ENCODE results near the gene CLCA2.

CLCA2 gene

DNA sequence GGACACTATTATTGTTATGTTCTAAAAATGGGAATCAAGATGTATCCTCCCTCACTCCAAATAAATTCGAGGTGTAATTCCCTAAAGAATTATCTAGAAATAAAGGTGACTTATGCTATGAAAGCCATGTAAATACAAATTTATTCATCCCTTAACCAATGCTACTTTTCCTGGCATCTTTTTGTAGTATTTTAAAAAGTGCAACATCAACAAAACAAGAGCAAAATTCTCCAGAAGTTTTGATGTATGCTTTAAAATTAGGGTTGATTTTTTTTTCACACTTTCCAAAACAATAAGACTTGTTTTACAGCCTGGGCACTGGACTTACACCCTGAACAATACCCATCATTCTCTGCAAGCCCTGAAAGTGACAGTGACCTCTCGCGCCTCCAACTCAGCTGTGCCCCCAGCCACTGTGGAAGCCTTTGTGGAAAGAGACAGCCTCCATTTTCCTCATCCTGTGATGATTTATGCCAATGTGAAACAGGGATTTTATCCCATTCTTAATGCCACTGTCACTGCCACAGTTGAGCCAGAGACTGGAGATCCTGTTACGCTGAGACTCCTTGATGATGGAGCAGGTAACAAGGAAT, 23.3 kb downstream of the CLCA2 start:
- H4K20me1 ChIP-seq (ENCODE audit: insufficient read depth) = no peaks in the 10 kb centered on the region
- TF ChIP-seq, protein P1, sequence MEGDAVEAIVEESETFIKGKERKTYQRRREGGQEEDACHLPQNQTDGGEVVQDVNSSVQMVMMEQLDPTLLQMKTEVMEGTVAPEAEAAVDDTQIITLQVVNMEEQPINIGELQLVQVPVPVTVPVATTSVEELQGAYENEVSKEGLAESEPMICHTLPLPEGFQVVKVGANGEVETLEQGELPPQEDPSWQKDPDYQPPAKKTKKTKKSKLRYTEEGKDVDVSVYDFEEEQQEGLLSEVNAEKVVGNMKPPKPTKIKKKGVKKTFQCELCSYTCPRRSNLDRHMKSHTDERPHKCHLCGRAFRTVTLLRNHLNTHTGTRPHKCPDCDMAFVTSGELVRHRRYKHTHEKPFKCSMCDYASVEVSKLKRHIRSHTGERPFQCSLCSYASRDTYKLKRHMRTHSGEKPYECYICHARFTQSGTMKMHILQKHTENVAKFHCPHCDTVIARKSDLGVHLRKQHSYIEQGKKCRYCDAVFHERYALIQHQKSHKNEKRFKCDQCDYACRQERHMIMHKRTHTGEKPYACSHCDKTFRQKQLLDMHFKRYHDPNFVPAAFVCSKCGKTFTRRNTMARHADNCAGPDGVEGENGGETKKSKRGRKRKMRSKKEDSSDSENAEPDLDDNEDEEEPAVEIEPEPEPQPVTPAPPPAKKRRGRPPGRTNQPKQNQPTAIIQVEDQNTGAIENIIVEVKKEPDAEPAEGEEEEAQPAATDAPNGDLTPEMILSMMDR (conservative IDR thresholded peaks at IDR 0.05; ENCODE audit: low read depth, low read length) = no peak

DNA sequence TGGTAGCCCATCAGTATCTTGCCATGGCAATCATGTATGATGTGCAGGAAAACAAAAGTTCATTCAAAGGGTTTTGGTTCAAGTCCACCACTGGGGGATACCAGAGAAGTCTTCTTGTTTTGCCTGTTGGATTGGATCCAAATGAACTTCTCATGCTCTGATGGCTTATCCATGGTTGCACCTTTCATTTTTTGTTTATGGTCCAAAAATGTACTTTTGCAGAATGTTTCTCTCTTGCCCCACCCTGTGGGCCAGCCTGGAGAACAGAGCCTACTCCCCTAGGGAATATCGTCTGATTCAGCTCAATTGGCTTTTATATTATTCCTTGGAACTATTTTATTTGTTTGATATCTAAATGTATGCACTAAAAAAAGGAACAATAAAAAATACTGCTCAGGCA, 24.7 kb downstream of the CLCA2 start:
- no peak overlapping the region for H3K27ac ChIP-seq
- H3K4me2 ChIP-seq = no peak overlapping the region
- no peaks in the 10 kb centered on the region for H3K27me3 ChIP-seq (ENCODE audit: insufficient read depth, low read depth)
- H3K79me2 ChIP-seq (ENCODE audit: insufficient read depth, low read depth) = no peaks in the 10 kb centered on the region
- no peak overlapping the region for H2AFZ ChIP-seq (ENCODE audit: low read depth)
- H3K36me3 ChIP-seq (ENCODE audit: insufficient read depth) = no peaks in the 10 kb centered on the region
- H4K20me1 ChIP-seq (ENCODE audit: insufficient read depth) = no peaks in the 10 kb centered on the region
- no peak overlapping the region for H3K4me3 ChIP-seq (IDR thresholded peaks at IDR 0.05; ENCODE audit: insufficient read depth, low read depth, low read length)
- TF ChIP-seq, protein P1 (conservative IDR thresholded peaks at IDR 0.05; ENCODE audit: low read depth, low read length) = no peak
- no peaks in the 10 kb centered on the region for H3K4me1 ChIP-seq (ENCODE audit: low read depth, poor library complexity, severe bottlenecking)
- no peak overlapping the region for H3K9ac ChIP-seq

More for the DNA sequence above, 23.3 kb downstream of the CLCA2 start:
- no peaks in the 10 kb centered on the region for H3K79me2 ChIP-seq (ENCODE audit: insufficient read depth, low read depth)
- H3K4me2 ChIP-seq = no peak overlapping the region
- H3K9ac ChIP-seq = no peak overlapping the region
- no peaks in the 10 kb centered on the region for H3K27me3 ChIP-seq (ENCODE audit: insufficient read depth, low read depth)
- no peak overlapping the region for H2AFZ ChIP-seq (ENCODE audit: low read depth)
- H3K4me3 ChIP-seq (IDR thresholded peaks at IDR 0.05; ENCODE audit: insufficient read depth, low read depth, low read length) = no peak overlapping the region
- peaks cover 2% of the 10 kb centered on the region for H3K4me1 ChIP-seq (ENCODE audit: low read depth, poor library complexity, severe bottlenecking)
- no peaks in the 10 kb centered on the region for H3K36me3 ChIP-seq (ENCODE audit: insufficient read depth)
- H3K27ac ChIP-seq = no peak overlapping the region

DNA sequence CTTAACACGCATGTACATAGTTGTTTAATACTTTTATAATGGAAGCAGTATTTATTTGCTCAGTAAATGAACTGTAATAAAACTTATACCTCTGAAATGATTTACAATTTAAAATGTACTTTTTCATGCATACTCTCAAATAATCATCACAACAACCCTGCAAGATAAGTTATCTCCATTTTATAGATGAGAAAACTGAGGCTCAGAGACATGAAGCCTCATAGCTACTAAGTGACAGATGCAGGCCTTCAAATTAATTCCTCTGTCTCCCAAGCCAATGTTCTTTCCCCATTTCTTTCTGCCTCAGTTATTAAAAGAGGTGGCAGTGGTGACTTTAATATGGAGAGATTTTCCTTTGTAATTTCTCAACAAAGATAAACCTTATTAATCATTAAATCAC, 25.1 kb downstream of the CLCA2 start:
- H2AFZ ChIP-seq (ENCODE audit: low read depth) = no peak overlapping the region
- no peak overlapping the region for H3K4me2 ChIP-seq
- H3K79me2 ChIP-seq (ENCODE audit: insufficient read depth, low read depth) = no peaks in the 10 kb centered on the region
- no peaks in the 10 kb centered on the region for H3K27me3 ChIP-seq (ENCODE audit: insufficient read depth, low read depth)
- H3K4me1 ChIP-seq (ENCODE audit: low read depth, poor library complexity, severe bottlenecking) = no peaks in the 10 kb centered on the region
- H4K20me1 ChIP-seq (ENCODE audit: insufficient read depth) = no peaks in the 10 kb centered on the region
- H3K9ac ChIP-seq = no peak overlapping the region
- H3K36me3 ChIP-seq (ENCODE audit: insufficient read depth) = no peaks in the 10 kb centered on the region
- TF ChIP-seq, protein P1 (conservative IDR thresholded peaks at IDR 0.05; ENCODE audit: low read depth, low read length) = no peak
- H3K4me3 ChIP-seq (IDR thresholded peaks at IDR 0.05; ENCODE audit: insufficient read depth, low read depth, low read length) = no peak overlapping the region
- no peak overlapping the region for H3K27ac ChIP-seq

DNA sequence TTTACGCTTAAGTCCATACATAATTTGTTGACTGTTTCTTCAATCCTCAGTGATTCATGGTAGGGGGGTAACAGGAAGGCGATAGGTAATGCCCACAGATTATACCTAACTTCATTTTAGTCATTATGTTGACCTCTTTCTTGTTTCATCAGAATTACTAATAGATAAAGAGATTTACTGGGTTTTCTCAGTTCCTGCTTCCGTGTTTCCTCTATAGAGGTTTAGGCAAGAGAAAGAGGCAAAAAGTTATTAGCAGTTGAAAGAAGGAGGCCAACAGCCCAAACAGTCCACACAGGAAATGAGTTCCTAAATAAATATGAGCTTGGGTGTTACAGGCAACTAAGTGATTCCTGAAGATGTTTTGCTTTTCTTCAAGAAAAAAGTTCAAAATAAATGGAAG, 26.9 kb downstream of the CLCA2 start:
- Histone ChIP-seq H3K36me3 (ENCODE audit: insufficient read depth) (no peaks in the 10 kb centered on the region), H3K27ac (no peak overlapping the region), H4K20me1 (ENCODE audit: insufficient read depth) (no peaks in the 10 kb centered on the region), H3K4me1 (ENCODE audit: low read depth, poor library complexity, severe bottlenecking) (no peaks in the 10 kb centered on the region), H3K79me2 (ENCODE audit: insufficient read depth, low read depth) (no peaks in the 10 kb centered on the region), H3K4me2 (no peak overlapping the region), H3K9ac (no peak overlapping the region), H3K4me3 (IDR thresholded peaks at IDR 0.05; ENCODE audit: insufficient read depth, low read depth, low read length) (no peak overlapping the region), H2AFZ (ENCODE audit: low read depth) (no peak overlapping the region), H3K27me3 (ENCODE audit: insufficient read depth, low read depth) (no peaks in the 10 kb centered on the region)
- TF ChIP-seq, protein P1 (conservative IDR thresholded peaks at IDR 0.05; ENCODE audit: low read depth, low read length) = no peak
